ENCODE results near the gene EIF1. TPM values are rescaled to one million over a fixed set of nuclear protein-coding genes. Genes with fewer than 3 reads are reported as not detected.

The EIF1 gene
- total RNA-seq, 4 donors from 2014 or later, result 211 to 299 (median 249) TPM

DNA sequence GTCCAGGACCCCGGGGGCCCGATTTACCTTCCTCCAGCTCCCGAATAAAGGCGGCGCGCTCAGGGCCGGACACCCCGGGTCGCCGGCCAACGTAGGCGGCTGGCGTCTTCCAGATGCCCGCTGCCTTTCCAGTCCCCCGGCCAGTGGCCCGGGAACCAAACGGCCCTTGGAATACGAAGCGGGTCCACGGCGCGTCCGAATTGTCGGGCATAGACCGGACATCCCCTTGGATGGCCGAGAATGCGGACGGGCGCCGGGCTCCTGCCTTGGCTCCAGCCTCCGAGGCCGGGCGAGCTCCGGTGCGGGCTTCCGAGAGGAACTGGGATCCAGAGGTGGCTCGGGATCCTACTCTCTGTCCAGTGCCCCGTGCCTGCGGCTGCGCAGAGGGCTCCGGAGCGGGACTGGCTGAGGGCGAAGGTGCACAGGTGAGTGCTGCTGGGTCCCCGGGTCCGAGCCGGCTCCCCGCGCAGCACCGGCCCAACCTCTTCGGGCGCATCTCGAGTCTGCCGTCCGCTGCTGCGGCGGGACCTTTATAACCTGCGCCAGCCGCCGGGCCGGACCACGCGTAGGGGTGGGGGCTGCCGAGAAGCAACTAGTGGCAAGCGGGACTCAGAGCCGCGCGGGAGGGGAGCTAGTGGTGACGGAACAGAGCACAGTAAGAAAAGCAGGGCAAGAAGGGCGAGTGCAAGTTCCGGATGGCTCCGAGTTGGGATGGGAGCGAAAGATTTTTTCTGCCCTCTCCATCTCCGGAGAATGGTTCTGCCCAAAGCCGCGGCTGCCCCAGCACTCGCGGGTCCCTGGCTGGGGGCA, 45.7 kb downstream of the EIF1 start, which contains the start of gene HAP1:
Gene HAP1 (minus strand): TSS at position 505 of the 810 bp plus-strand sequence. CDS start 9 bp downstream, at position 496.
- H3K4me3 ChIP-seq (ENCODE audit: low read depth, poor library complexity, severe bottlenecking), result peak within 1 kb of the TSS; percentile 8
- TF ChIP-seq POLR2A (IDR thresholded peaks at IDR 0.05), result no peak
- TF ChIP-seq, protein P1, sequence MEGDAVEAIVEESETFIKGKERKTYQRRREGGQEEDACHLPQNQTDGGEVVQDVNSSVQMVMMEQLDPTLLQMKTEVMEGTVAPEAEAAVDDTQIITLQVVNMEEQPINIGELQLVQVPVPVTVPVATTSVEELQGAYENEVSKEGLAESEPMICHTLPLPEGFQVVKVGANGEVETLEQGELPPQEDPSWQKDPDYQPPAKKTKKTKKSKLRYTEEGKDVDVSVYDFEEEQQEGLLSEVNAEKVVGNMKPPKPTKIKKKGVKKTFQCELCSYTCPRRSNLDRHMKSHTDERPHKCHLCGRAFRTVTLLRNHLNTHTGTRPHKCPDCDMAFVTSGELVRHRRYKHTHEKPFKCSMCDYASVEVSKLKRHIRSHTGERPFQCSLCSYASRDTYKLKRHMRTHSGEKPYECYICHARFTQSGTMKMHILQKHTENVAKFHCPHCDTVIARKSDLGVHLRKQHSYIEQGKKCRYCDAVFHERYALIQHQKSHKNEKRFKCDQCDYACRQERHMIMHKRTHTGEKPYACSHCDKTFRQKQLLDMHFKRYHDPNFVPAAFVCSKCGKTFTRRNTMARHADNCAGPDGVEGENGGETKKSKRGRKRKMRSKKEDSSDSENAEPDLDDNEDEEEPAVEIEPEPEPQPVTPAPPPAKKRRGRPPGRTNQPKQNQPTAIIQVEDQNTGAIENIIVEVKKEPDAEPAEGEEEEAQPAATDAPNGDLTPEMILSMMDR (IDR thresholded peaks at IDR 0.05), result no peak
- WGBS, 2 donors, result 0 to 1% methylated on average over 43 to 48 of the region's 77 CpGs
- intact Hi-C loops (cut with DNase I; ENCODE audit: low total_unique reads), result no loop called here
- DNase-seq (ENCODE audit: low spot score in 2 of 2), result no peak

GRCh38 chr17:41734949-41735313, 46.2 kb downstream of the EIF1 start:
- DNase-seq (ENCODE audit: low spot score in 2 of 2), result no peak
- intact Hi-C loops (cut with DNase I; ENCODE audit: low total_unique reads), result no loop called here
- no peak for TF ChIP-seq POLR2A (IDR thresholded peaks at IDR 0.05)
- TF ChIP-seq, protein P1 (IDR thresholded peaks at IDR 0.05), result no peak
- WGBS, 2 donors, result 1 to 3% methylated on average over 14 to 17 of the region's 23 CpGs
- H3K4me3 ChIP-seq (ENCODE audit: low read depth, poor library complexity, severe bottlenecking), result no peak overlapping the region

DNA sequence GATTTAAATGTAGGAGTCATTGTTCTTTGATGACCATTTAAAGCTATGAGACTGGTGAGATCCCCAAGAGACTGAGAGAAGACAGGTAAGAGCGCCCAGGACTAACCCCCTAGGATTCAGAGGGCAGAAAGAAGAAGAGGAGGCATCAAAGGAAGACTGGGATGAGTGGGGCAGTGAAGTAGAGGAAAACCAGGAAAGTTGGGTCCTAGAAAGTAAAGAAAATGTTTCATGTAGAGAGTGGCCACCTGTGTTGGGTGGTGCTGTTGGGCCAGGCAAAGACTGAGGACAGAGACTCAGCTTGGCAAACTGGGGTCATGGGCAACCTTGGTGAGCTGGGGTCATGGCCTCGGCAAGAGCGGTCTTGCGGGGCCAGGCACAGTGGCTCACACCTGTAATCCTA, 47.1 kb downstream of the EIF1 start:
- no peak overlapping the region for H3K4me3 ChIP-seq (ENCODE audit: low read depth, poor library complexity, severe bottlenecking)
- TF ChIP-seq, protein P1 (IDR thresholded peaks at IDR 0.05), result no peak
- TF ChIP-seq POLR2A (IDR thresholded peaks at IDR 0.05), result no peak
- no peak for DNase-seq (ENCODE audit: low spot score in 2 of 2)
- WGBS, 2 donors, result 90 to 95% methylated on average over 4 of the region's 4 CpGs
- intact Hi-C loops (cut with DNase I; ENCODE audit: low total_unique reads), result loop anchor here (2.0 kb wide), 1 partner anchor 67 kb away; no protein-coding TSS in a partner anchor

GRCh38 chr17:41736983-41737679, 48.4 kb downstream of the EIF1 start:
- no peak overlapping the region for H3K4me3 ChIP-seq (ENCODE audit: low read depth, poor library complexity, severe bottlenecking)
- intact Hi-C loops (cut with DNase I; ENCODE audit: low total_unique reads), result loop anchor here (2.0 kb wide), 1 partner anchor 66 kb away; no protein-coding TSS in a partner anchor
- WGBS, 2 donors, result 53 to 65% methylated on average over 17 of the region's 17 CpGs
- DNase-seq (ENCODE audit: low spot score in 2 of 2), result no peak
- TF ChIP-seq POLR2A (IDR thresholded peaks at IDR 0.05), result no peak
- TF ChIP-seq, protein P1 (IDR thresholded peaks at IDR 0.05), result no peak

DNA sequence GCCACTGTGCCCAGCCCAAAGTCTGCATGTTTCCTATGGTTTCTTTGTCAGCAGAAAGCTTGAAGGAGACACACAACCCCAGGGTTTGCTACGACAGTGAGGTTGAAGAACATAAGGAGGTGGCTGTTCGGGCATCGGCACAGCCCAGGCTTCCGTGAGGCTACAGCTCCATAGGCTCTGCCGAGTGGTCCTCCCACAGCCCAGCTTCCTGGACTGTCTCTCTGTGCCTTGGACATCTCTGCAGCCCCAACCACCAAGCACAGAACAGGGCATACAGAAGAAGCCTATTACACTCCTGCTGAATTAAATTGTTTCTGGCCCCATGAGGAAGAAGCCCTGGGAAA, 49.0 kb downstream of the EIF1 start:
- DNase-seq (ENCODE audit: low spot score in 2 of 2), result no peak
- TF ChIP-seq, protein P1 (IDR thresholded peaks at IDR 0.05), result no peak
- TF ChIP-seq POLR2A (IDR thresholded peaks at IDR 0.05), result no peak
- H3K4me3 ChIP-seq (ENCODE audit: low read depth, poor library complexity, severe bottlenecking), result no peak overlapping the region
- 32 to 90% methylated on average over 3 to 5 of the region's 5 CpGs for WGBS, 2 donors
- intact Hi-C loops (cut with DNase I; ENCODE audit: low total_unique reads), result loop anchor here (2.0 kb wide), 1 partner anchor 65 kb away; no protein-coding TSS in a partner anchor

All from lower leg skin (tissue), 4 donors.